ENCODE data around the gene GSK3A.

- TF ChIP-seq CTCF (conservative IDR thresholded peaks at IDR 0.05; ENCODE audit: low read depth, low read length) (no peak), POLR2A (IDR thresholded peaks at IDR 0.05; ENCODE audit: low read depth, low read length) (no peak), RCOR1 (IDR thresholded peaks at IDR 0.05; ENCODE audit: insufficient replicate concordance, low read length) (no peak), BHLHE40 (IDR thresholded peaks at IDR 0.05; ENCODE audit: low read depth, low read length) (no peak), ELK1 (IDR thresholded peaks at IDR 0.05; ENCODE audit: borderline replicate concordance, low read depth, low read length) (no peak), MXI1 (IDR thresholded peaks at IDR 0.05; ENCODE audit: borderline replicate concordance, low read depth, low read length) (no peak), USF2 (IDR thresholded peaks at IDR 0.05; ENCODE audit: low read depth, low read length) (no peak), SMC3 (IDR thresholded peaks at IDR 0.05; ENCODE audit: low read depth, low read length) (no peak), CEBPB (IDR thresholded peaks at IDR 0.05; ENCODE audit: low read depth, low read length) (no peak), RAD21 (IDR thresholded peaks at IDR 0.05; ENCODE audit: low read length) (no peak), RFX5 (IDR thresholded peaks at IDR 0.05; ENCODE audit: low read depth, low read length) (no peak), MAFK (IDR thresholded peaks at IDR 0.05; ENCODE audit: low read depth, low read length) (no peak), NFE2L2 (IDR thresholded peaks at IDR 0.05; ENCODE audit: low read depth, low read length) (no peak), FOS (IDR thresholded peaks at IDR 0.05; ENCODE audit: low read depth, low read length) (no peak)
These were observed 49.0 kb upstream of the GSK3A start for GRCh38 chr19:42291435-42291810.

Measured in IMR-90 (cell line).